GM12878 (cell line): Measurements from ENCODE around the gene LCMT1. TPM values are rescaled to one million over a fixed set of nuclear protein-coding genes. Genes with fewer than 3 reads are reported as not detected.

Experiments
- ATAC-seq: fragments of 200-7000 bp; cut with Tn5 transposase; 3 replicates; pipeline ENCODE4 v1.9.1; 2020; ENCODE audit warnings: mild to moderate bottlenecking, moderate library complexity
- BruUV-seq: library from RNA; stranded (reverse); fragments of 400-500 nt; replicated peaks from 2 replicates; lab custom pipeline; 2021; lab: Mats Ljungman, UMichigan
- CTCF ChIA-PET: fragments of 300-600 bp; sonication (Branson Sonifier 250); formaldehyde crosslinking; extraction: SDS; loops from one replicate; lab custom pipeline; 2021; ENCODE audit warnings: inconsistent platforms; lab: Yijun Ruan, JAX
- POLR2A ChIA-PET: fragments of 350-600 bp; formaldehyde crosslinking; extraction: SDS; loops from one replicate; lab custom pipeline; 2021; ENCODE audit warnings: inconsistent platforms; lab: Charles Lee
- RAD21 ChIA-PET: fragments of 300-600 bp; sonication (Branson Sonifier 250); formaldehyde crosslinking; loops from one replicate; lab custom pipeline; 2023; ENCODE audit warnings: antibody characterized with exemption; ENCODE audit not compliant: unreplicated experiment; lab: Charles Lee
- SMC1A ChIA-PET: fragments of 300-600 bp; sonication (Branson Sonifier 250); formaldehyde crosslinking; loops from one replicate; lab custom pipeline; 2023; ENCODE audit not compliant: unreplicated experiment, uncharacterized antibody; lab: Charles Lee
- DNase-seq: peaks from one replicate; pipeline ENCODE4 v3.0.0-alpha.2; 2011; ENCODE audit warnings: low read depth, low spot score
- FAIRE-seq: peaks from 3 replicates; lab custom pipeline; 2011; peaks lifted over from hg19 to GRCh38; lab: Jason Lieb, UNC
- H2AFZ ChIP-seq: 2 replicates; pipeline ENCODE4 v1.6.0; 2011; ENCODE audit warnings: low read depth, low read length, control low read depth; ENCODE audit not compliant: control insufficient read depth
- H3K27ac ChIP-seq: 2 replicates; pipeline ENCODE4 v1.5.1; 2011; ENCODE audit warnings: control low read depth; ENCODE audit not compliant: control insufficient read depth, insufficient read depth
- H3K27me3 ChIP-seq, 2 experiments: replicated peaks in 1 of 2; 2 replicates each; pipeline versions ENCODE4 v1.6.0 to v1.6.1; 2011; ENCODE audit warnings: low read length in 1 of 2; ENCODE audit not compliant: control insufficient read depth in 2 of 2, insufficient read depth in 2 of 2
- H3K36me3 ChIP-seq, 2 experiments: 2 replicates each; pipeline ENCODE4 v1.5.1; 2011; ENCODE audit warnings: low read length in 1 of 2; ENCODE audit not compliant: control insufficient read depth in 2 of 2, insufficient read depth in 2 of 2
- H3K4me1 ChIP-seq: 2 replicates; pipeline ENCODE4 v1.6.1; 2011; ENCODE audit warnings: mild to moderate bottlenecking, low read length, moderate library complexity, mixed read lengths; ENCODE audit not compliant: control insufficient read depth, insufficient read depth
- H3K4me2 ChIP-seq: 2 replicates; pipeline ENCODE4 v1.6.0; 2011; ENCODE audit warnings: control low read depth; ENCODE audit not compliant: control insufficient read depth, insufficient read depth
- H3K4me3 ChIP-seq: fragments of 200-600 bp; sonication (generic); 2 replicates; pipeline ENCODE4 v1.5.1; 2016
- H3K79me2 ChIP-seq: 2 replicates; pipeline ENCODE4 v1.6.0; 2011; ENCODE audit warnings: low read length; ENCODE audit not compliant: control insufficient read depth, insufficient read depth
- H3K9ac ChIP-seq: 2 replicates; pipeline ENCODE4 v1.8.0; 2011; ENCODE audit warnings: low read length, control low read depth, mixed read lengths; ENCODE audit not compliant: control insufficient read depth, insufficient read depth
- H3K9me3 ChIP-seq: replicated peaks from 3 replicates; pipeline ENCODE4 v1.5.1; 2011; ENCODE audit warnings: mild to moderate bottlenecking, low read length; ENCODE audit not compliant: control insufficient read depth, insufficient read depth
- H4K20me1 ChIP-seq: 2 replicates; pipeline ENCODE4 v1.6.0; 2011; ENCODE audit not compliant: control insufficient read depth, insufficient read depth
- ETV6 ChIP-seq, 2 experiments: fragments of 450-650 bp in 1 of 2; IDR thresholded peaks in 1 of 2; conservative IDR thresholded peaks in 1 of 2; 2 replicates each; pipeline ENCODE4 v1.6.1; 2014; ENCODE audit warnings: antibody characterized with exemption in 1 of 2, borderline replicate concordance in 1 of 2, low read depth in 1 of 2, mild to moderate bottlenecking in 1 of 2, moderate library complexity in 1 of 2
- FOXK2 ChIP-seq: fragments of 450-650 bp; IDR thresholded peaks from 2 replicates; pipeline ENCODE4 v1.6.1; 2017; ENCODE audit warnings: mild to moderate bottlenecking, moderate library complexity
- NFYA ChIP-seq: IDR thresholded peaks from 2 replicates; pipeline ENCODE4 v1.6.1; 2011; ENCODE audit warnings: low read depth, mild to moderate bottlenecking, low read length, improper control_type of control experiment, borderline replicate concordance
- SUZ12 ChIP-seq: fragments of 200-600 bp; sonication (generic); IDR thresholded peaks from one replicate; pipeline ENCODE4 v1.6.1; 2018; ENCODE audit warnings: antibody characterized with exemption, mild to moderate bottlenecking; ENCODE audit not compliant: unreplicated experiment
- YY1 ChIP-seq: IDR thresholded peaks from 2 replicates; pipeline ENCODE4 v1.6.1; 2011; ENCODE audit warnings: low read depth, mild to moderate bottlenecking, low read length
- WGBS: methylation state at CpG from one replicate; pipeline ENCODE4 v1.1.6; 2016; ENCODE audit warnings: low lambda C conversion rate; ENCODE audit not compliant: insufficient replicate concordance, insufficient coverage; ENCODE audit errors: missing lambda C conversion rate; 5-methylcytosine and 5-hydroxymethylcytosine counted together
- in situ Hi-C: fragments of 300-500 bp; cut with MboI; formaldehyde crosslinking; loops from 9 replicates; pipeline ENCODE4 v1.14.3; 2018; ENCODE audit warnings: mixed read lengths
- intact Hi-C: fragments of 100-400 bp; cut with micrococcal nuclease; formaldehyde crosslinking; loops from one replicate; pipeline ENCODE4 v1.14.2; 2022; ENCODE audit not compliant: unreplicated experiment
- polyA plus RNA-seq, 11 experiments: library from polyadenylated mRNA; depleted of rRNA in 4 of 11; unstranded in 6 of 11; stranded (reverse) in 5 of 11; fragments of >200 nt; fragmentation: Nextera tagmentation in 4 of 11; fragmentation: Illumina TruSeq in 1 of 11; extraction: Ambion mirVana in 4 of 11; extraction: Trizol in 1 of 11; gene quantifications; 1 replicate in 1 of 11; 2 replicates in 10 of 11; pipeline versions ENCODE4 v1.2.1 to v1.2.3, GENCODE V29; 2011 to 2016; ENCODE audit warnings: inconsistent platforms in 2 of 11, missing spikeins in 2 of 11, low read depth in 1 of 11
- total RNA-seq, 4 experiments: library from RNA; depleted of rRNA in 3 of 4; stranded (reverse); fragments of >200 nt in 3 of 4; fragmentation: Illumina TruSeq in 1 of 4; extraction: Trizol in 1 of 4; gene quantifications; 2 replicates each; pipeline versions ENCODE4 v1.2.1 to v1.2.3, GENCODE V29; 2013 to 2021

The LCMT1 gene
- total and polyA plus RNA-seq, 10 of the 15 experiments (the other 5 are each of a cell fraction or from before 2014, with no cell fraction given): 19.7 to 51.2 (median 32.6) TPM

- Histone ChIP-seq H2AFZ (no peak overlapping the region), H3K4me2 (no peak overlapping the region), H3K79me2 (no peaks in the 10 kb centered on the region), H3K27ac (no peak overlapping the region), H3K9me3 (no peaks in the 10 kb centered on the region), H3K4me3 (no peak overlapping the region), H4K20me1 (no peaks in the 10 kb centered on the region)
- 94% methylated on average over 12 of the region's 13 CpGs for WGBS
- CTCF ChIA-PET: interaction anchor here (0.8 kb wide), 1 partner anchor 16 kb away, joined by 3 read pairs; no protein-coding TSS in a partner anchor
- no TSS peak for BruUV-seq
- in situ Hi-C loops: no loop called here
- TF ChIP-seq FOXK2 (no peak), SUZ12 (no peak), NFYA (no peak), ETV6 (conservative IDR thresholded peaks at IDR 0.05 in 1 of 2, IDR thresholded peaks at IDR 0.05 in 1 of 2; ENCODE audit: borderline replicate concordance in 1 of 2, low read depth in 1 of 2) (peak in 1 of 2 experiments; percentile 48; a peak in 2 of 4 replicates), YY1 (no peak)
- TF ChIP-seq, all 136 proteins: peak for 1
- Histone ChIP-seq H3K9ac (no peak overlapping the region), H3K36me3 (peaks cover 2 to 8% of the 10 kb centered on the region in 2 experiments; a peak in 2 of 4 replicates), H3K27me3 (no peaks in the 10 kb centered on the region), H3K4me1 (no peaks in the 10 kb centered on the region)
- FAIRE-seq (no peak), ATAC-seq (no peak), DNase-seq (no peak)
- ChIA-PET POLR2A (no interaction called here), SMC1A (interaction anchor here (0.6 to 1.3 kb wide), 3 partner anchors 8 to 1485 kb away, joined by 3 to 4 read pairs (median 3); no protein-coding TSS in a partner anchor), RAD21 (no interaction called here)
- intact Hi-C loops: no loop called here
Measured at GRCh38 chr16:25155553-25156460, 44.3 kb downstream of the LCMT1 start.
